K562 (cell line): ENCODE data around the gene PHF19. TPM values are rescaled to one million over a fixed set of nuclear protein-coding genes. Genes with fewer than 3 reads are reported as not detected.
A peak's percentile ranks its signal among the peaks of the same experiment; 100 is the strongest.

ENCODE experiments used
- CUX1 ChIP-seq: fragments of 200-800 bp; sonication (Bioruptor generic); IDR thresholded peaks from 2 replicates; pipeline ENCODE4 v1.6.1; 2016; ENCODE audit warnings: missing genetic modification characterization, missing compliant biosample characterization
- EP300 ChIP-seq: IDR thresholded peaks from 2 replicates; pipeline ENCODE4 v1.6.1; 2012; ENCODE audit warnings: low read length, improper control_type of control experiment
- GTF2F1 ChIP-seq: IDR thresholded peaks from 2 replicates; pipeline ENCODE4 v1.6.1; 2011; ENCODE audit warnings: low read depth, low read length, improper control_type of control experiment
- HMGN3 ChIP-seq: IDR thresholded peaks from 2 replicates; pipeline ENCODE4 v1.6.1; 2011; ENCODE audit warnings: borderline replicate concordance, low read depth, mild to moderate bottlenecking, mixed read lengths, low read length; ENCODE audit not compliant: insufficient read length; ENCODE audit errors: extremely low read depth
- JUND ChIP-seq, 2 experiments: IDR thresholded peaks; 2 replicates in 1 of 2; 3 replicates in 1 of 2; pipeline ENCODE4 v1.6.1; 2011; ENCODE audit warnings: borderline replicate concordance in 2 of 2, low read depth in 2 of 2, low read length in 2 of 2, improper control_type of control experiment in 1 of 2, missing biosample characterization in 1 of 2, missing genetic modification characterization in 1 of 2, missing genetic modification reagents in 1 of 2
- REST ChIP-seq, 2 experiments: fragments of 450-650 bp; formaldehyde crosslinking in 1 of 2; IDR thresholded peaks; 2 replicates each; pipeline versions ENCODE4 v1.4.0 to v1.6.1; 2014 to 2020; ENCODE audit warnings: mild to moderate bottlenecking in 2 of 2, borderline replicate concordance in 1 of 2, low read depth in 1 of 2
- SRSF1 ChIP-seq: fragments of 200-400 bp; formaldehyde crosslinking; IDR thresholded peaks from 2 replicates; pipeline ENCODE4 v1.6.1; 2017; ENCODE audit warnings: mild to moderate bottlenecking, low read depth, low read length, moderate library complexity
- SRSF7 ChIP-seq: fragments of 200-400 bp; formaldehyde crosslinking; optimal IDR thresholded peaks from 2 replicates; pipeline ENCODE3; 2017; ENCODE audit warnings: mild to moderate bottlenecking, low read depth, low read length
- polyA plus RNA-seq, 8 experiments: library from polyadenylated mRNA; depleted of rRNA in 4 of 8; stranded (reverse) in 5 of 8; unstranded in 3 of 8; fragments of >200 nt; fragmentation: Nextera tagmentation in 2 of 8; fragmentation: Illumina TruSeq in 1 of 8; extraction: Ambion mirVana in 2 of 8; extraction: Trizol in 1 of 8; gene quantifications; 2 replicates each; pipeline versions ENCODE4 v1.2.1 to v1.2.3, GENCODE V29; 2011 to 2014; ENCODE audit warnings: inconsistent platforms in 1 of 8, missing spikeins in 1 of 8
- total RNA-seq, 7 experiments: library from RNA; depleted of rRNA in 6 of 7; stranded (reverse); fragments of >200 nt in 6 of 7; fragmentation: Illumina TruSeq in 2 of 7; extraction: Trizol in 2 of 7; gene quantifications; 2 replicates each; pipeline versions ENCODE4 v1.2.1 to v1.2.3, GENCODE V29; 2011 to 2021; ENCODE audit warnings: low replicate concordance in 1 of 7
- TF ChIP-seq, protein P1 (sequence below): conservative IDR thresholded peaks from 2 replicates; pipeline ENCODE4 v1.6.1; 2011; ENCODE audit warnings: low read depth, mild to moderate bottlenecking, low read length; ENCODE audit not compliant: control insufficient read depth

PHF19 gene
- total and polyA plus RNA-seq, 9 of the 15 experiments (the other 6 are each of a cell fraction or from before 2014, with no cell fraction given): 95.8 to 403 (median 255) TPM

DNA sequence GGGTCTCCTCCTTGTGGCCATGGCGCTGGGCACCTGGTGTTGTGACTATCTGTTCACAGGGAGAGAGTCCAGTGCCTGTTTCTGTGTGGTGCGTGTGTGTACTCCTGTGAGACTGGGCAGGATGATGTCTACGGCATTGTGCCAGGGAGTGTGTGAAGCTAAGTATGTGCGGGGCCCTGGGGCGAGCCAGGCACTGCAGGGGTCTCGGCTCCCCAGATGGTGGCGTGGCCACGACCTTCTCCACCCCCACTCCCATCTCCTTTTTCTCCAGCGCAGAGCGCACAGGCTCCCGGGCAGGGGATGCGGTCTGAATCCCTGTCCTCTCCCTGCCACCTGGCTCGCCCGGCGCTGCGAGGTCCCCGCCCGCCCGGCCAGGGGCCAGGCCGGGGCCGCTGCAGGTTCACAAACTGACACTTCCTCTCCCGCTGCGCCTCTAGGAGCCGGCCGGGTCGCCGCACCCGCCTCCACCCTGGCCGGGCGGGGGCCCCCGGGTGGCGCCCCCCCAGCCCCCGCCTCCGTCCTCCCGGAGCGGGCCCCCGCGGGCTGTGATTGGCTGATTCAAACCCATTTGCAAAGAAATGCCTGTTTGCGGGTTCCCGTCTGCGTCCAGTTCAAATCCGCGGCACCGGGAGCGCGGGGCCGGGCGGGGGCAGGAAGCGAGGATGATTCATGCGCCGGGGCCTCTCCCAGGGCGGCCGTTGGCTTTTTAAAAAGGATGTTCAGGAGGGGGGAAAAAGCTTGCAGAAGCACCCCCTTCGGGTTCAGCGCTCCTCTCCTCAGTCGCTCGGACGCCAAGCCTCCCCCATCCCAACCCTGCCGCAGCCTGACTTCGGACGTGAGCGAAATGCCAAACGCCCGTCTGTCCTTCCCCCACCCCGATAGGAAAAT is 790 bp downstream of the PHF19 start (continued):
- TF ChIP-seq CUX1 (CRISPR knock-in tag) (no peak), SRSF1 (no peak), REST (IDR thresholded peaks at IDR 0.05; ENCODE audit: borderline replicate concordance) (no peak), REST (CRISPR knock-in tag; IDR thresholded peaks at IDR 0.05; ENCODE audit: low read depth) (no peak), EP300 (peak; percentile 91), GTF2F1 (peak; percentile 71), JUND (IDR thresholded peaks at IDR 0.05; ENCODE audit: borderline replicate concordance, low read depth, low read length) (peak; percentile 99), JUND (tag; IDR thresholded peaks at IDR 0.05; ENCODE audit: borderline replicate concordance, low read depth, low read length) (no peak), SRSF7 (no peak), HMGN3 (no peak)
- TF ChIP-seq, protein P1, sequence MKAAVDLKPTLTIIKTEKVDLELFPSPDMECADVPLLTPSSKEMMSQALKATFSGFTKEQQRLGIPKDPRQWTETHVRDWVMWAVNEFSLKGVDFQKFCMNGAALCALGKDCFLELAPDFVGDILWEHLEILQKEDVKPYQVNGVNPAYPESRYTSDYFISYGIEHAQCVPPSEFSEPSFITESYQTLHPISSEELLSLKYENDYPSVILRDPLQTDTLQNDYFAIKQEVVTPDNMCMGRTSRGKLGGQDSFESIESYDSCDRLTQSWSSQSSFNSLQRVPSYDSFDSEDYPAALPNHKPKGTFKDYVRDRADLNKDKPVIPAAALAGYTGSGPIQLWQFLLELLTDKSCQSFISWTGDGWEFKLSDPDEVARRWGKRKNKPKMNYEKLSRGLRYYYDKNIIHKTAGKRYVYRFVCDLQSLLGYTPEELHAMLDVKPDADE: no peak
